Muscle of leg (tissue), 11 donors: ENCODE data around the gene MAP2K5. TPM values are rescaled to one million over a fixed set of nuclear protein-coding genes. Genes with fewer than 3 reads are reported as not detected.

Experiments used
- DNase-seq: peaks from one replicate; pipeline ENCODE4 v3.0.0; 2013
- H3K27ac ChIP-seq: one replicate; pipeline ENCODE4 v1.5.1; 2013; ENCODE audit warnings: mild to moderate bottlenecking, low read length, control low read depth
- H3K27me3 ChIP-seq: one replicate; pipeline ENCODE4 v1.6.1; 2013; ENCODE audit warnings: low read length; ENCODE audit not compliant: control insufficient read depth, insufficient read depth
- H3K36me3 ChIP-seq: one replicate; pipeline ENCODE4 v1.6.1; 2013; ENCODE audit warnings: low read length; ENCODE audit not compliant: control insufficient read depth, insufficient read depth
- H3K4me1 ChIP-seq: one replicate; pipeline ENCODE4 v1.6.1; 2013; ENCODE audit warnings: low read length; ENCODE audit not compliant: control insufficient read depth, insufficient read depth
- H3K4me3 ChIP-seq: one replicate; pipeline ENCODE4 v1.5.1; 2013; ENCODE audit warnings: low read length, control low read depth
- H3K9me3 ChIP-seq: replicated peaks from 2 replicates; pipeline ENCODE4 v1.6.1; 2013; ENCODE audit warnings: low read depth, low read length; ENCODE audit not compliant: control insufficient read depth
- WGBS: methylation state at CpG from one replicate; pipeline ENCODE4 v1.1.5; 2013; ENCODE audit warnings: missing lambda C conversion rate; ENCODE audit not compliant: insufficient coverage; 5-methylcytosine and 5-hydroxymethylcytosine counted together
- polyA plus RNA-seq, 8 donors: library from polyadenylated mRNA; unstranded; fragments of 120-200 nt; gene quantifications; one replicate each; pipeline versions ENCODE4 v1.2.1 to v1.2.3, GENCODE V29; 2013; ENCODE audit warnings: inconsistent platforms in 1 of 8, low replicate concordance in 1 of 8; ENCODE audit not compliant: insufficient read length in 8 of 8, insufficient read depth in 1 of 8
- total RNA-seq: library from RNA; stranded (reverse); fragments of 120-200 nt; gene quantifications from one replicate; pipeline ENCODE4 v1.2.4, GENCODE V29; 2013

Gene MAP2K5
- total and polyA plus RNA-seq, 9 donors: 10.2 to 22.6 (median 19.4) TPM

DNA sequence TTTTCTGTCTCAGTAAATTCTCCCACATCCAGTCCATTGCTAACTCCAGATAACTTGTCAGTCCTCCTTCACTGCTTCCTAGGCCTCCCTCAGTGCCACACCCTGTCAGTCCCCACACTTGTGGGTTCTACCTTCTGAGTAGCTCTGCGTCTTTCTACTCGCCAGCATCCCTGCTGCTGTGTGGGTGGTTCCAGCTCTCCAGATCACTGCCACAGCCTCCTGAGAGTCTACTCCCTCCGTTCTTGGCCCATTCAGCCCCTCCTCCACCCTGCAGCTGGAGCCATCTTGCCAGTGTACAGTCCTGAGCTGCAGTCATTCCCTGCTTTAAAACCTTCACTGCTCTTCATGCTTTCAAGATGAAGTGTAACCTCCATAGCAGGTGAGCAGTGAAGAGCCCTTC is 45.3 kb downstream of the MAP2K5 start:
- 64% methylated on average over 3 of the region's 3 CpGs for WGBS
- Histone ChIP-seq H3K4me3 (no peak overlapping the region), H3K36me3 (peaks cover 21% of the 10 kb centered on the region), H3K4me1 (no peaks in the 10 kb centered on the region), H3K9me3 (no peaks in the 10 kb centered on the region), H3K27me3 (no peaks in the 10 kb centered on the region), H3K27ac (no peak overlapping the region)
- DNase-seq: no peak

DNA sequence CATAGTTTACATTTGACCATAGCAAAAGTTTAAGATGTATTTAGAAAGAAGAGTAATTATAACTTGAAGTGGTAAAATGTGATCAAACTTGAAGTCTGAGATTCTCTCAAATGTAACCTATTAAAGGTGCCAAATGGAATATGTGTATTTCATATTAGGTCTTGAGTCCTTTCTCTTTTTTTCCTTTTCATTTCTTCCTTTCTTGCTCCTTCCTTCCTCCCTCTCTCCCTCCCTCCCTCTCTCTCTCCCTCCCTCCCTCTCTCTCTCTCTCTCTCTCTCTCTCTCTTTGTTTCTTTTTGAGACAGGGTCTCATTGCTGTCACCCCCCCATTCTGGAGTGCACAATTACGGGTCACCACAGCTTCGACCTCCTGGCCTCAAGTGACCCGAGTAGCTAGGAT is 47.7 kb downstream of the MAP2K5 start:
- Histone ChIP-seq H3K27me3 (no peaks in the 10 kb centered on the region), H3K27ac (no peak overlapping the region), H3K4me3 (no peak overlapping the region), H3K4me1 (no peaks in the 10 kb centered on the region), H3K9me3 (no peaks in the 10 kb centered on the region), H3K36me3 (peaks cover 31% of the 10 kb centered on the region)
- 73% methylated on average over 2 of the region's 3 CpGs for WGBS
- DNase-seq: no peak

DNA sequence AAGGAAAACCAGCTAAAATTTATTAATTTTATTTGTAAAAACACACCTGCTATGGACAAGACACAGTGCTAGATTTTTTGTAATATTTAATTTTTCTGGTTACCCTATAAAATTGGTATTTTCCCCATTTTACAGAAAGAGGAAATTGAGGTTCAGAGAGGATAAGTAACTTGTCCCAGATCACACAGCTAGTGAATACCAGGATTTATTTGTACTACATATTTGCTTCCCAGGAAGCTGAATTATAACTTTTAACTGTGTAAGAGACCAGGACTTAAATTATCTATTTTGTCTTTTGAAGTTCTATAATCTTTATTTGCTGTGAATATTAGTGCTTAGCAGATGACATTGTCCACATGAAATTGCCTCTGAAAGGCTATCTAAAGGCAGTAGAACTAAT is 49.7 kb downstream of the MAP2K5 start:
- no peak for DNase-seq
- H3K4me1 ChIP-seq: no peaks in the 10 kb centered on the region
- H3K27me3 ChIP-seq: no peaks in the 10 kb centered on the region
- peaks cover 27% of the 10 kb centered on the region for H3K36me3 ChIP-seq
- no peak overlapping the region for H3K27ac ChIP-seq
- no peaks in the 10 kb centered on the region for H3K9me3 ChIP-seq
- no peak overlapping the region for H3K4me3 ChIP-seq

DNA sequence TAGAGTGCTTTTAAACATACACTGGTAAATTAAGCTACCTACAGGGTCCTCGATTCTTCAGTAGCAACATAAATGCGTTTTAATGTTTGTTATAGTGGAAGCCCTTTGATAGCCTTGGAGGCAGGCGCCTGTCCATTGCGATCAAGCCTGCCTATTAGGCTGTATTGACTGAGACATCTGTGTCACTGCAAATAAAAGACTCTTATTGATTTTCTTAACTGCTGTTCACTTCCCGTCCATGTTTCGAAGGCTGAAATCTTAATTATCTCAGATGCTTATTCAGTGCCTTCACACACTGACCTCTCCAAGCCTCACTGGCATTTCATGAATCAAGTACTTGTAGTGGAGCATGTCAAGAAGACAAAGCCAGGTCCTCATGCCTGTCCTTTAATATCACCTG is 51.1 kb downstream of the MAP2K5 start:
- 90% methylated on average over 4 of the region's 6 CpGs for WGBS
- peaks cover 18% of the 10 kb centered on the region for H3K36me3 ChIP-seq

DNA sequence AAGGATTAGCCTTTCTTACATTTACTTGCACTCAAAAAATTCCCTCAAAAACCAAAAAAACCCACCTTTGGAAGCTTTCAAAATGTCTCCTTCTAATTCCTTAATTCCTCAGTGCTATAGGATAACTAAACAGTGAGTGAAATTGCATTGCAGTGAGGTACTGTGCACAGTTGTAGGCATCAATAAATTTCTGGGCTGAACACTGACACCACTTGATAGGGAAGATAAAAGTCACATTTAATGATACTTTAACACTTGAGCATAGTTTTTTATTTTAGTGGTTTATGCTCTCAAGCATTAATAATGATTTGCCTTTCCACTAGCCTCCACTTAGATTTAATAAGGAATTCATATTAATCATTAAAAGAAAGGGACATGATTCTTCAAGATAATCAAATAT is 52.3 kb downstream of the MAP2K5 start:
- Histone ChIP-seq H3K27ac (no peak overlapping the region), H3K27me3 (no peaks in the 10 kb centered on the region), H3K4me1 (no peaks in the 10 kb centered on the region), H3K36me3 (peaks cover 18% of the 10 kb centered on the region), H3K9me3 (no peaks in the 10 kb centered on the region), H3K4me3 (no peak overlapping the region)
- no peak for DNase-seq

More for the DNA sequence above, 51.1 kb downstream of the MAP2K5 start:
- no peak for DNase-seq
- no peak overlapping the region for H3K27ac ChIP-seq
- no peaks in the 10 kb centered on the region for H3K4me1 ChIP-seq
- H3K27me3 ChIP-seq: no peaks in the 10 kb centered on the region
- no peaks in the 10 kb centered on the region for H3K9me3 ChIP-seq
- no peak overlapping the region for H3K4me3 ChIP-seq

DNA sequence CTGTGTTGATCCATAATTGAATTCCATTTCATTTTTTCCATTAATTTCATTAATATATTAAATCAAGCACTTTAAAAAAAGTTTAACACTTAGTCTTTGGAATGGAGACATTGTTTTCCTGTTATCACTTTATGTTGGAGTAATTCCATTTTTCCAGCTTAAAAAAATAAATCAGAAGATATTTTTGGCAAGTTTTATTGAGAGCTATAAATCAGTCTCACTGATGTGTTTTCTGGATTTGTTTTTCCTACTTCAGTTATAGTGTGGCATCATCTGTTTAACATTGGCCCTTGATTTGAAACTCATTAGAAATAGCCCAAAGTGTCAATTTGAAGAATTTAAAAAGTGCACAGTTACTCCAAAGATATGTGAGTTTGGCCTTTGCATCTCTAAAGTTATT is 53.1 kb downstream of the MAP2K5 start:
- no peak overlapping the region for H3K27ac ChIP-seq
- H3K36me3 ChIP-seq: peaks cover 16% of the 10 kb centered on the region
- DNase-seq: no peak
- no peaks in the 10 kb centered on the region for H3K4me1 ChIP-seq
- no peak overlapping the region for H3K4me3 ChIP-seq
- H3K27me3 ChIP-seq: no peaks in the 10 kb centered on the region
- no peaks in the 10 kb centered on the region for H3K9me3 ChIP-seq

DNA sequence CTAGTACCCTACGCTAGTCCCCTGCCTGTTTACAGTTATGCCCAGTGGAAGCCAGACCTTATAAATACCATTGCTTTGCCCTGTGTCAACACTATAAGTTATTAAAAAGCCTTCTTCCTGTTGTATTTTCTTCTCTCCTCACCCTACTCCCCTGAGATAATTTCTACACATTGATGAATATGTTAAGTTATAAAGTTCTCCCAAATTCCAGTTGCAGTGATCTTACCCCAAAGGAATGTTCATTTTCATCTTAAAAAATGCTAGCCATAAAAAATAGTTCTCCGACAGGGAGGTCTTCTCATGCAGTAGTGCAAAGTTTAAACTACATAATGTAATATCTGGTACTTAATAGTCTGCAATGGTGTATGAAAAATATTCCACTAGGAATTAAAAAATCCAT is 58.6 kb downstream of the MAP2K5 start:
- Histone ChIP-seq H3K36me3 (peaks cover 2% of the 10 kb centered on the region), H3K9me3 (no peaks in the 10 kb centered on the region), H3K27me3 (no peaks in the 10 kb centered on the region), H3K4me3 (no peak overlapping the region), H3K4me1 (no peaks in the 10 kb centered on the region), H3K27ac (no peak overlapping the region)
- 80% methylated on average over 1 of the region's 2 CpGs for WGBS
- DNase-seq: no peak

DNA sequence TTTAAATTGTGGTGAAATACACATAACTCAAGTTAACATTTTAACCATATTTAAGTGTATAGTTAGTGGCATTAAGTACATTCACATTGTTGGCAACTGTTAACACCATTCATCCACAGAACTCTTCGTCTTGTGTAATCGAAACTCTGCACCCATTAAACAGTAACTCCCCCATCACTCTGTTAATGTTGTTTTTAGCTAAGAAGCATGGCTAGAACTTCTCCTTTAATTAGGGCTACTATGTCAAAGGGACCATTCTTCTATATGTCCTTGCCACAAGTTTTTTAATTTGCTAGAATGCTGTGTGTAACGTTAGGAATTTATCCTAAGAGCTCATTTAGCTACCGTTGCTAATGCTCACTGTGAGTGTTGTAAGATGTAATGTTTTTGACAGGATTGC is 60.6 kb downstream of the MAP2K5 start:
- no peaks in the 10 kb centered on the region for H3K4me1 ChIP-seq
- DNase-seq: no peak
- no CpG with 5 or more reads among the region's 4 CpGs for WGBS
- no peaks in the 10 kb centered on the region for H3K36me3 ChIP-seq
- H3K4me3 ChIP-seq: no peak overlapping the region
- H3K9me3 ChIP-seq: no peaks in the 10 kb centered on the region
- no peak overlapping the region for H3K27ac ChIP-seq
- no peaks in the 10 kb centered on the region for H3K27me3 ChIP-seq

DNA sequence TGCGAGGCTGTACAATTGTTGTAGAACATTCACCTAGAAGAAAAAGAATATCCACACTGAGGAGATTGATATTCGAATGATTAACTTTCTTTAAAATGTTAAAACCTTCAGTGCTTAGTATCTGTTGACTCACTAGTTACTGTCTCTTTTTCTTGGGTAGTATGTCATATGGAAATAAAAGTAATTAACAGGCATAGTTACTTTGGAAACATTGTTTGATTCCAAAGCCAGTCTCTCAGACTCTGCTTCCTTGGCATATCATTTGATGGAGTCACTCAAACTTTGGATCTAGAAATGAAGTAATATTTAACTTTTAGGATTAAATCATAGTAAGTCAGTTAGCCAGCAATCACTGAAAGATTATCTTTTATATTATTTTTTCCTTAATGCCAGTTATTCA is 63.4 kb downstream of the MAP2K5 start:
- H3K9me3 ChIP-seq: no peaks in the 10 kb centered on the region
- peaks cover 2% of the 10 kb centered on the region for H3K36me3 ChIP-seq
- no CpG with 5 or more reads among the region's 2 CpGs for WGBS
- no peaks in the 10 kb centered on the region for H3K4me1 ChIP-seq
- H3K27ac ChIP-seq: no peak overlapping the region
- H3K27me3 ChIP-seq: no peaks in the 10 kb centered on the region
- DNase-seq: no peak
- no peak overlapping the region for H3K4me3 ChIP-seq

DNA sequence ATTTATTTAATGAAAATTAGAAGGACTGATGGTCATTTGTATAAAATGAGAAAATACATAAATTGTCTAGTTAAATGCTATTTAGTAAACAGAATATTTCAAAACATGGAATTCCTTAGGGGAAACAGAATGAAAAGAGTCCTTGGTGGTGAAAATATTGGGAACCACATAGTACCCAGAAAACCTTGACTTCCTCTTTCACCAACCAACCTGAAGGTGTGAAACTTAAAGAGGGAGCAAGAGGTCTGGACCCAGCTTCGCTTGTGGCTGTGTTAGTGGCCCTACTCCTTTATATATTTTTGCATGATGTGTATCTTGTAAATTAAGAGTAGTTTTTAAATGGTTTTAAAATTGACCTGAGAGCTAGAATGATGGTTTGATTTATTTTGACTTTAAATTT is 64.2 kb downstream of the MAP2K5 start:
- Histone ChIP-seq H3K36me3 (peaks cover 2% of the 10 kb centered on the region), H3K4me1 (no peaks in the 10 kb centered on the region), H3K27me3 (no peaks in the 10 kb centered on the region), H3K27ac (no peak overlapping the region), H3K9me3 (no peaks in the 10 kb centered on the region), H3K4me3 (no peak overlapping the region)
- no peak for DNase-seq
- no CpG with 5 or more reads among the region's 1 CpG for WGBS

DNA sequence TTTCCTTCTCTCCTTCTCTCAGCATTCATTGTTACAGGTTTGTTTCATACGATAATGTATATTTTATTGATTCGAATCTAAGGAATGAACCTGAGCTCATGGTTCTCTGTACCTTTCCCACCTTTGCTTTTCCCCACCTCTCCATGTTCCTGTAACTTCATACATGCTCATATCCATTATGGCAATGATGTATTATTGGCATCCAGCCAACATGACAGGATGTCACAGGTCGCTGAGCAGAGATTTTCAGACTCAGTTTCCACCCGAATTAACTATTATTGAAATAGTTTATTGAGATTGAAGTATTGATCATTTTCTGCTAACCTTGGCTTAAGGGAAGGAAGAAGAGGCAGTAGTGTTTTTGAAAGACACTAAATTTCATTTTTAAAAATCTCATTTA is 64.8 kb downstream of the MAP2K5 start:
- peaks cover 2% of the 10 kb centered on the region for H3K36me3 ChIP-seq
- no CpG with 5 or more reads among the region's 4 CpGs for WGBS

More for the DNA sequence above, 64.8 kb downstream of the MAP2K5 start:
- Histone ChIP-seq H3K4me3 (no peak overlapping the region), H3K4me1 (no peaks in the 10 kb centered on the region), H3K9me3 (no peaks in the 10 kb centered on the region), H3K27ac (no peak overlapping the region), H3K27me3 (no peaks in the 10 kb centered on the region)
- DNase-seq: no peak
